Spinal cord (tissue), 10 donors: ENCODE data around the gene CBL. TPM values are rescaled to one million over a fixed set of nuclear protein-coding genes. Genes with fewer than 3 reads are reported as not detected.

Source experiments
- DNase-seq, 6 donors: peaks; one replicate each; pipeline versions ENCODE4 v3.0.0 to v3.0.0-alpha.2; 2013 to 2015; ENCODE audit warnings: low spot score in 6 of 6, low read depth in 4 of 6
- H3K27ac ChIP-seq: one replicate; pipeline ENCODE4 v1.5.1; 2013; ENCODE audit warnings: low read depth, low read length, control low read depth
- H3K27me3 ChIP-seq: one replicate; pipeline ENCODE4 v1.6.1; 2013; ENCODE audit warnings: low read length; ENCODE audit not compliant: control insufficient read depth, insufficient read depth
- H3K36me3 ChIP-seq: one replicate; pipeline ENCODE4 v1.6.1; 2013; ENCODE audit warnings: low read length; ENCODE audit not compliant: control insufficient read depth, insufficient read depth
- H3K4me1 ChIP-seq: one replicate; pipeline ENCODE4 v1.6.1; 2013; ENCODE audit warnings: low read length; ENCODE audit not compliant: control insufficient read depth, insufficient read depth
- H3K4me3 ChIP-seq: one replicate; pipeline ENCODE4 v1.5.1; 2013; ENCODE audit warnings: low read depth, low read length, control low read depth
- H3K9me3 ChIP-seq: one replicate; pipeline ENCODE4 v1.6.1; 2013; ENCODE audit warnings: low read length; ENCODE audit not compliant: control insufficient read depth, insufficient read depth
- WGBS: methylation state at CpG from one replicate; pipeline ENCODE4 v1.1.5; 2013; ENCODE audit warnings: missing lambda C conversion rate; ENCODE audit not compliant: insufficient coverage; 5-methylcytosine and 5-hydroxymethylcytosine counted together
- polyA plus RNA-seq, 2 donors: library from polyadenylated mRNA; unstranded; fragments of 120-200 nt; gene quantifications; one replicate each; pipeline ENCODE4 v1.2.1, GENCODE V29; 2013; ENCODE audit not compliant: insufficient read length in 2 of 2
- total RNA-seq, 2 donors: library from RNA; depleted of rRNA in 1 of 2; stranded (reverse); fragments of 120-200 nt in 1 of 2; fragments of >200 nt in 1 of 2; gene quantifications; one replicate each; pipeline versions ENCODE4 v1.2.3 to v1.2.4, GENCODE V29; 2013 to 2014
- donor health status: healthy.

Gene CBL
- total and polyA plus RNA-seq, 4 donors: 13.4 to 37.4 (median 22.3) TPM

DNA sequence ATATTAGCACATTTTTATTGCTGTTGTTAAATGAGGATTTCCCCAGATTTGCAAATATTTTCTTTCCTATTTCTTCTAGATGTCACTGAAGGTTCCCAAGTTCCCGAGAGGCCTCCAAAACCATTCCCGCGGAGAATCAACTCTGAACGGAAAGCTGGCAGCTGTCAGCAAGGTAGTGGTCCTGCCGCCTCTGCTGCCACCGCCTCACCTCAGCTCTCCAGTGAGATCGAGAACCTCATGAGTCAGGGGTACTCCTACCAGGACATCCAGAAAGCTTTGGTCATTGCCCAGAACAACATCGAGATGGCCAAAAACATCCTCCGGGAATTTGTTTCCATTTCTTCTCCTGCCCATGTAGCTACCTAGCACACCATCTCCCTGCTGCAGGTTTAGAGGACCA, 93.3 kb downstream of the CBL start:
- Histone ChIP-seq H3K27me3 (no peaks in the 10 kb centered on the region), H3K4me1 (no peaks in the 10 kb centered on the region), H3K4me3 (no peak overlapping the region), H3K9me3 (no peaks in the 10 kb centered on the region), H3K36me3 (peaks cover 18% of the 10 kb centered on the region), H3K27ac (no peak overlapping the region)
- no peak for DNase-seq
- 96% methylated on average over 8 of the region's 9 CpGs for WGBS

DNA sequence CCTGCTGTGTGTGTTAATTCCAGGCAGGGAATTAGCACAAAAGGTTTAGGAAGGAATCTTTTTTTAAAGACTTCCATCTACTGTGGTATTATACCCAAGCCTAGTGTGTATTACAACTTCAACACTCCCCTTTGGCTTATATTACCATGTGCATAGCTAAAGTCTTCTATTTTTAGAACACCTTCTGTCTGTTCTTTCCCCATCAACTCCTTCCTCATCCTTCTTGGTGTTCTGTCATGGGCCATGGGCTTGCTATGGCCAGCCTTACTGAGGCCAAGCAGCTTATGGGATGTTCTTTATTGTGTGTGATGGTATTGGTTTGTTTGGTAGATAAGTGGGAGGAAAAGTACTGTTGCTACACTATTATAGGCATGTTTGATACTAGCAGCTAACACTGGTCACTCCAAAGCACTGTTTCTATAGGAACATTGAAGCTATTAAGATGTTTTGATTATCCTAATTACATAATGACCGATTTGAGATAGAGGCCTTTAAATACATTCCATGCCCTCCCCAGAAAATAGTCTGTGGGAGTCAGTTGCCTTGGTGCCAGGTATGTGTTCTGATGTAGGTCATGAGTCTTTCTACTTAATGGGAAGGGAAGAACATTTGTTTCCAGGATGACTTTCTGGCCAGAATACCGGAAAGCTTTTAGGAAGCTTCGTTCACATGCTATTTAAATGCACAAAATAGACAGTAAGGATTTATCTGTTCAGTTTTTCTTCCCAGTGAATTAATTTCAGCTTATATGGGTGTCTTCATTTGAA, 94.2 kb downstream of the CBL start:
- no CpG with 5 or more reads among the region's 3 CpGs for WGBS
- no peaks in the 10 kb centered on the region for H3K9me3 ChIP-seq
- H3K27me3 ChIP-seq: no peaks in the 10 kb centered on the region
- peaks cover 23% of the 10 kb centered on the region for H3K36me3 ChIP-seq
- peak in 1 of 6 donors; percentile 28 for DNase-seq
- H3K4me1 ChIP-seq: no peaks in the 10 kb centered on the region
- no peak overlapping the region for H3K4me3 ChIP-seq
- no peak overlapping the region for H3K27ac ChIP-seq

DNA sequence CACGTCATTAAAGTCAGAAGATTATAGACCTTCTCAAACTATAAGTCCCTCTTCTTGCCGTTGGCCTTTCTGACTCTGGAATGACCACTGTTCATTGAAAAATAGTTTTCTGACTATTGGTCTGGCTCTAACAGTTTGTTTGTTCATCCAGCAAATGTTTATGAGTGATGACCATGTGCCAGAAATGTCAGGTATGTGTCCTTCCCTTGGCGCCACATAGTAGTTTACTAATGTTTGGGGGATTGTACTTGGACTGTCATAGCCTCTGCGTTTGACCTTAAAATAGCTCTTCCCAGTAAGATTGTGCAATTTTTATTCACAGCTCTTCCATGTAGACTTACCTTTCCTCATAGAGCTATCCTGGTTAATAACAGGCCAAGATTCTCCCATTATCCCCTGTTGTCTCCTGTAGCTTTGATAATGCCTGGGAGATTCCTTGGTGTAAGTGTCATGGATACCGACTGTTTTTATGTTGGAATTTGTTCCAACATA, 97.1 kb downstream of the CBL start:
- peaks cover 32% of the 10 kb centered on the region for H3K36me3 ChIP-seq
- H3K4me1 ChIP-seq: peaks cover 5% of the 10 kb centered on the region
- no peak overlapping the region for H3K4me3 ChIP-seq
- DNase-seq: no peak
- WGBS: no CpG with 5 or more reads among the region's 5 CpGs
- H3K27me3 ChIP-seq: no peaks in the 10 kb centered on the region
- H3K27ac ChIP-seq: no peak overlapping the region
- H3K9me3 ChIP-seq: no peaks in the 10 kb centered on the region

DNA sequence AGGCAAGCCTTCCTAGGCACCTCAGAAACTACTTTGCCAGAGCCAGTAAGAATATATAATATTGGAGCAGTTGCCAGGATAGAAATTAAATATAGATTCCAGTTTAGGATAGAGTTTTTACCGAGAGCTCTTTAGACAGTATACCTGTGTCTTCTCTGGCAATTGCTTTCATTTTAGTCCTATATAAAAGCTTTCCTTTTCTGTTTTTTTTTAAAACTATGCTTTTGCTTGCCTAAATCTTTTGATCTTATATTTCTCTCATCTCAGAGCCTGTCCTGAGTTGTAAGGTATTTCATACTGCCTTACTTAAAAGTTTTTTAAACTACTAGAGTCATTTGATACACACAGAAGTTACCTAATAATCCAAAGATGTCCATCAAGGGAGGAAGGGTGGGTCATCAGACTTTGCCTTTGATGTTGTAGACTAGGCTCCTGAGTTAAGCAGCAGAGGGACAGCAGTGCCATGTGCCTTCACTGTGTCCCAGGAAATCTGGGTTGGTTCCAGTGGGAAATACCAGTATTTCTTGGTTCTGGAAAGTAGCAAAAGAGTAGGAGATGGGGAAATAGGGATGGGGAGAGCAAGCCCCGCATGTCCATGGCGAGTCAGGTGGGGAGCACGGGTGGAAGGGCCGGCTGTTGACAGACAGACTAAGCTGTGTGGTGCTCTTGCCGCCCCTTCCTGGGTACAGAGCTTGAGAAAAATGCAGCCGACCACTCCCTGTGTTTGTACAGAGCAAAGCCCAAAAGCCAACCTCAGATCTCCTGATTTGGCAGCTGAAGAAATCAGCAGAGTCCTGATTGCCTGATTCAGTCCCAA, 99.6 kb downstream of the CBL start:
- H3K27ac ChIP-seq: no peak overlapping the region
- WGBS: 90% methylated on average over 6 of the region's 7 CpGs

DNA sequence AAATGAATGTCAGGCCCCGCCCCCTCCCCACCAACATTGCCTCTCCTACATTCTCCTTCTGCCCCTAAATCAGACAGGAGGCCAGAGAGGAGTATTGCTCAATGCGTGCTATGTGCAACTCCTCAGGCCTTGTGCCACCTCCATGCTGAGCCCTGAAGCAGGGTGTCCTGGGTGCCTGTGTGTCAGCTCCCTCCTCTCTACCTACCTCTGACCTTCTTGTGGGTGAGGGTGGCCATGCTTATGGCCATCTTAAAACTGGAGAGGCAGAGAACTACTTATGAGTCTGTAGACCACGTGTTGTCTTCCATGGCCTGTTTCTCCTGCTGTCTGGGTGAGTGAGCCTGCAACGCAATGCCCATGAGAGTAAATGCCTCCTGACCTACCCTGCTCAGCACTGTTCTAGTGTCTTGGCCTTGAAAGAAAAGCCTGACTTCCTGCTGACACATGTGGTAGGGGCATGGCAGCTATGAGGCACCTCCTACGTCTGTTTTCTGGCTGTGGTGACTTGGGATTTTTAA, 100.3 kb downstream of the CBL start:
- DNase-seq: no peak
- no peaks in the 10 kb centered on the region for H3K9me3 ChIP-seq
- H3K4me1 ChIP-seq: peaks cover 5% of the 10 kb centered on the region
- peaks cover 53% of the 10 kb centered on the region for H3K36me3 ChIP-seq
- H3K27ac ChIP-seq: no peak overlapping the region
- H3K4me3 ChIP-seq: no peak overlapping the region
- 82% methylated on average over 4 of the region's 5 CpGs for WGBS
- no peaks in the 10 kb centered on the region for H3K27me3 ChIP-seq

More for the DNA sequence above, 99.6 kb downstream of the CBL start:
- Histone ChIP-seq H3K4me3 (no peak overlapping the region), H3K36me3 (peaks cover 47% of the 10 kb centered on the region), H3K4me1 (peaks cover 5% of the 10 kb centered on the region), H3K9me3 (no peaks in the 10 kb centered on the region), H3K27me3 (no peaks in the 10 kb centered on the region)
- no peak for DNase-seq

DNA sequence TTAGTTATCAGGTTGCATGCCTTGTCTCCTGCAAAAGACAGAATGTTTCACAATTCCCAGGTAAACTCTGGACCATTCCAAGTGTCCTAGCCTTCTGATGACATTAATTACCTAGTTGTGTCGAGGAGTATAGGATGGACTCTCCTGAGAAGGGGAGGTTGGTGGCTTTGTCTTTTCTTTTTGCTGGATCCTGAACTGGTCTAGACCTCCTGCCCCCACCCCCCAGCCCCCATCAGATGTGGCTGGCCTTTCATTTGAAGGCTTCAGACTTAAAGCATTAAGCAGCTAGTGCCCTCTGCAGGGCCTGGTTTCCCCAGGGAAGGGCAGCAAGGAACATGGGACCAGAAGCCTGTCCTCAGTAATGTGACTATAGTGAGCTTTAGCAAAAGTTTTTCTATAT, 101.1 kb downstream of the CBL start:
- Histone ChIP-seq H3K4me1 (peaks cover 5% of the 10 kb centered on the region), H3K36me3 (peaks cover 61% of the 10 kb centered on the region), H3K27me3 (no peaks in the 10 kb centered on the region), H3K4me3 (no peak overlapping the region), H3K27ac (no peak overlapping the region), H3K9me3 (no peaks in the 10 kb centered on the region)
- DNase-seq: peak in 1 of 6 donors; percentile 18
- WGBS: no CpG with 5 or more reads among the region's 1 CpG

DNA sequence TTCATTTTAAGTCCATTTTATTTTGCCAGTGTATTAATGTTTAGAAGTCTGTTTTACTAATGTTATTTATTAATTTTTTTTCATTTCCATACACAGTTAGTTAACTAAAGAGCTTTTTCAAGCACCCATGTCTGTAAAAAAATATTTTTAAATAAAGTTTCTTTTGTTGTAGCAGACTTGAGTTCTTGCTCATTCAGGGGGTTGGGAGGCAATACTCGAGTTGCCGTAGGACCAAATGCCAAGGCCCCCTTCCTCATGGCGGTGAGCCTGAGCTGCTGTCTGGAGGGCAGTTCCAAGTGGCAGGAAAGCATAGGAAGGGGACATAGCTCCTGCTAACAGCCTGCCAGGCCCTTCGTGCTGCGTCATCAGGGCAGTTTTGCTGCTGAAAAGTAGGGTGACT, 101.8 kb downstream of the CBL start:
- WGBS: 84% methylated on average over 5 of the region's 5 CpGs
- H3K4me3 ChIP-seq: no peak overlapping the region
- DNase-seq: no peak
- peaks cover 5% of the 10 kb centered on the region for H3K4me1 ChIP-seq
- H3K27ac ChIP-seq: no peak overlapping the region
- H3K9me3 ChIP-seq: no peaks in the 10 kb centered on the region
- no peaks in the 10 kb centered on the region for H3K27me3 ChIP-seq
- H3K36me3 ChIP-seq: peaks cover 64% of the 10 kb centered on the region

DNA sequence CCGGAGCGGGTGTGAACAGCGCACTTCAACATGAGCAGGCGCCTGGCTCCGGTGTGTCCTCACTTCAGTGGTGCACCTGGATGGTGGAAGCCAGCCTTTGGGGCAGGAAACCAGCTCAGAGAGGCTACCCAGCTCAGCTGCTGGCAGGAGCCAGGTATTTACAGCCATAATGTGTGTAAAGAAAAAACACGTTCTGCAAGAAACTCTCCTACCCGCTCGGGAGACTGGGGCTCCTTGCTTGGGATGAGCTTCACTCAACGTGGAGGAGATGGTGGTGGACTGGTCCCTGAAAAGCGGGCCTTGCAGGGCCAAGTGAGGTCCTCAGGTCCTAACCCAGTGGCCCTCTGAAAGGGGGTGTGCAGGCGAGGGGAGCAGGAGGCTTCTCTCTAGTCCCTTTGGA, 103.3 kb downstream of the CBL start:
- WGBS: 95% methylated on average over 8 of the region's 11 CpGs
- Histone ChIP-seq H3K4me3 (no peak overlapping the region), H3K9me3 (no peaks in the 10 kb centered on the region), H3K27me3 (no peaks in the 10 kb centered on the region), H3K4me1 (peaks cover 10% of the 10 kb centered on the region), H3K27ac (no peak overlapping the region), H3K36me3 (peaks cover 67% of the 10 kb centered on the region)
- DNase-seq: no peak

DNA sequence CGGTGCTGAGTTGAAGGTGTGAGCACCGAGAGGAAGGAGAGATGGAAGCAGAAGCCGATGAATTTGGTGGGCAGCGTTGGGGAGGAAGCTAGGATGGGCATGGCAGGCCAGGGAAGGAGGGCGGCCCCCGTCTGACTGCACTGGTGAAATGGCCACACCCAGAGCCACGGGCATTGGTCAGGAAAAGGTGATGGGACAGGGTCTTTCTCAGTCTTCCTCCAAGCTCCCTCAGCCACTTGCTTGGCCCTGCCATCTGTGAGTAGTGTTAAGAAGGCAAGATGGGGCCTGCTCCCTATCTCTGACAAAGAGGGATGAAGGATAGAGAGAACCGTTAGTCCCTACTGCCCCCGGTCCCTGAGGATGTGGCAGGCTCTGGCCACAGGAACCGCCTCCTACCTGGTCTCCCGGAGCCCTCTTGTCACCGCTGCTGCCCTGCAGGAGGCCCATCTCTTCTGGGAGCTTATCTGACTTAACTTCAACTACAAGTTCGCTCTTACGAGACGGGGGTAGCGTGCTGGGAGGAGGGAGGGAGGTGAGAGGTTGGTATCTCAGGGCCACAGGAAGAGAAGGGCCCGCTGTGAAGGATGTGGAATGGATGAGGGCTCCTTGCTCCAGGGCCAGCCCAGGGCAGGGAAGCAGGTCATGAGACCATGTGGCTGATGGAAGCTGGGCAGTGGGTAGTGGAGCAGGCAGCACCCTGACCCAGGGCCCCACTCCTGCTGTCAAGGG, 104.0 kb downstream of the CBL start:
- H3K27me3 ChIP-seq: peaks cover 4% of the 10 kb centered on the region
- WGBS: 72% methylated on average over 10 of the region's 17 CpGs
- H3K4me1 ChIP-seq: peaks cover 17% of the 10 kb centered on the region
- no peak overlapping the region for H3K4me3 ChIP-seq
- H3K36me3 ChIP-seq: peaks cover 68% of the 10 kb centered on the region
- no peaks in the 10 kb centered on the region for H3K9me3 ChIP-seq
- no peak for DNase-seq
- no peak overlapping the region for H3K27ac ChIP-seq
